Measurements from ENCODE around the gene FCHO2.
"Not testable (repeated sequence)": the region's sequence is repeated elsewhere in the genome, so short reads cannot be mapped to it uniquely, and the experiment has no call there.

GRCh38 chr5:73024946-73025544 lies 69.2 kb downstream of the FCHO2 start:
- TF ChIP-seq CTCF (IDR thresholded peaks at IDR 0.05; ENCODE audit: extremely low read depth in 1 of 2, insufficient read depth in 1 of 2, low read depth in 1 of 2, low read length in 2 of 2); FOS (IDR thresholded peaks at IDR 0.05; ENCODE audit: borderline replicate concordance, insufficient read depth, low read length): not testable (repeated sequence)
